T-helper 9 cell (primary cell): Measurements from ENCODE around the gene DIO3.
"Not testable (repeated sequence)": the region's sequence is repeated elsewhere in the genome, so short reads cannot be mapped to it uniquely, and the experiment has no call there.

Source experiments
- DNase-seq: peaks from one replicate; pipeline ENCODE4 v3.0.0-alpha.2; 2020

Gene DIO3

DNA sequence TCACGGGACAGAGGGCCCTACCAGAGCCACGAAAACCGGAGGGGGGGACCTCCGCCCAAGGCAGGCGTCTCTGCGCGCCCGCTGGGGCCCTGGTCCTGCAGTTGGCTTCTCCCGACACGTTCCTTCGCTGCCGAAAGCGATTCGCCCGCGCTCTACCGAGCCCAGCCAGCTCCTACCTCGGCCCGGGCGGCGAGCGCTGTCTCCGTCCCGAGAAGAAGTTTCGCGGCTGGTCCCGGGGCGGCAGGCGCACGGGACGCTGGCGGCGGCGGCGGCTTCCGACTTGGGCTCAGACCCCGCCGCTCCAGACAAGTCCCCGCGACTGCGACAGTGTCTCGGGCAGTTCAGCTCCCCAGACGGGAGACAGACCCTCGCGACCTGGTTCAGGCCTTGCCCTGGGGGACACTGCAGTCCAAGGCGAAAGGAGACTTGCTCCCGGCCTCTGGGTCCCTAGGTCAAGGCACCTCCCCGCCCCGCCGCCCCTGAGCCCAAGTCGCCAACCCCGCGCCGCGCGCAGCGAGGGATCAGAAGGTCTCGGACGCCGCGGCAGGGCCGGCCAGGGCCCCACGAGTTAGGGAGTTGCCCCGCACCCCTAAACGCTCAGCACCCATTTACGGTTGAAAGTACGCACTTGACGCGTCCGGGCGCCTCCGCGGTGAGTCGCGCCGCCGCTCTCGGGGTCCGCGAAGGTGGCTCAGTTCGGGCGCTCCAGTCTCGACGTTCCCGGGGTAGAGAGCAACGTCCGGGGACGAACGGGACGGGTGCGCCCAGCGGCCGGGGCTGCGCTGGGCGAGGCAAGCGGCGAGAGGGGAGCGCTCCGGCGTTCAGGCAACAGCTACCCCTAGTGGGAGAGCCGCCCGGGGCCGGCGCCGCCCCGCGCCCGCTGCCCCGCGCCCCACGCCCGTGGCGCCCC, 1.4 kb upstream of the DIO3 start:
- no peak for DNase-seq

DNA sequence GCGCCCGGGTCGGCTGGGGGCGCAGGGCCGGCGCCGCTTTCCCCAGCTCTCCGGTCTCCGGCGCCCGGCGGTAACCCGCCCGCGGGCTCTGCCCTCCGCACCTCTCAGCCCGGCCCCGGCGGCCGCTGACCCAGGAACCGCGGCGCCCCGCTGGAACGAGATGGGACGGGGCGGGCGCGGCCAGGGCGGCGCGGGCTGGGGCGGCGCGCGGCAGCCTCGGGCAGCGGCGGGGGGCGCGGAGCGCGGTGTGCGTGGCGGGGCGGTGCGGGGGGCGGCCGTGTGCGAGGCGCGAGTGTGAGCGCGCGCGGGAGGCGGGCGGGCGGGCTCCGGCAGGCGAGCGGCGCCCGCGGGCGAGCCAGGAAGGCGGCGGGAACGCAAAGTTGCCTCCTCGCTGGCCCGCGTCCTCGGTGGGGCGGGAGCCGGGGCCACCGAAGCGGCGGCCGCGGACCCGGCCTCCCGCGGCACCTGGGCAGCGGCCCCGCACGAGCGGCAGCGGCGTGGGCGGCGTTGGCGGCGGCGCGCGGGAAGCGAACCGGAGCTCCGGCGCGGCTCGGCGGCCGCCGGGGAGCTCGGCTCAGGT, 671 bp upstream of the DIO3 start:
- no peak for DNase-seq

DNA sequence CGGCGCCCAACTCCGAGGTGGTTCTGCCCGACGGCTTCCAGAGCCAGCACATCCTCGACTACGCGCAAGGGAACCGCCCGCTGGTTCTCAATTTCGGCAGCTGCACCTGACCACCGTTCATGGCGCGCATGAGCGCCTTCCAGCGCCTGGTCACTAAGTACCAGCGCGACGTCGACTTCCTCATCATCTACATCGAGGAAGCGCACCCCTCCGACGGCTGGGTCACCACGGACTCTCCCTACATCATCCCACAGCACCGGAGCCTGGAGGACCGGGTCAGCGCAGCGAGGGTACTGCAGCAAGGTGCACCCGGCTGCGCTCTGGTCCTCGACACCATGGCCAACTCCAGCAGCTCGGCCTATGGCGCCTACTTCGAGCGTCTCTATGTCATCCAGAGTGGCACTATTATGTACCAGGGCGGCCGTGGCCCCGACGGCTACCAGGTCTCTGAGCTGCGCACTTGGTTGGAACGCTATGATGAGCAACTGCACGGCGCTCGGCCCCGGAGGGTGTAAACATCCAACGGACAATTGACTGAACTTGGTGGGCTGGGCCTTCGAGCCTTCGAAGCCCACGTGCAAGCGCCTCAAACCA, 699 bp downstream of the DIO3 start:
- DNase-seq = no peak

- no peak for DNase-seq
Observed at GRCh38 chr14:101562659-101563351, 1.5 kb downstream of the DIO3 start.

DNA sequence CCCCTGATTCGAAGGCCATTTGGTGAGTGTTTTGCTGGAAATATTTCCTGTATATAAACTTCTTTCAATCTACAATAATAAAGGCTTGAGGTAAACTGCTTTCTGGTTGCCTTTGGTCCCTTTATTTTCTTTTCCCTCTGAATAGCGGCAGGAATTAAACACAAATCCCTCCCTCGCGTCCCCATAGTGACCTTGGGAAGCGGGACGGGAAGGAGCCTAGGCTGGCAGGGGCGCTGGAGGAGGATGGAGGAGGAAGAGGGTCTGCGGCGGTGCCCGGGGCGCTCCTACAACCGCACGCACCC, 2.0 kb downstream of the DIO3 start:
- DNase-seq = no peak

DNA sequence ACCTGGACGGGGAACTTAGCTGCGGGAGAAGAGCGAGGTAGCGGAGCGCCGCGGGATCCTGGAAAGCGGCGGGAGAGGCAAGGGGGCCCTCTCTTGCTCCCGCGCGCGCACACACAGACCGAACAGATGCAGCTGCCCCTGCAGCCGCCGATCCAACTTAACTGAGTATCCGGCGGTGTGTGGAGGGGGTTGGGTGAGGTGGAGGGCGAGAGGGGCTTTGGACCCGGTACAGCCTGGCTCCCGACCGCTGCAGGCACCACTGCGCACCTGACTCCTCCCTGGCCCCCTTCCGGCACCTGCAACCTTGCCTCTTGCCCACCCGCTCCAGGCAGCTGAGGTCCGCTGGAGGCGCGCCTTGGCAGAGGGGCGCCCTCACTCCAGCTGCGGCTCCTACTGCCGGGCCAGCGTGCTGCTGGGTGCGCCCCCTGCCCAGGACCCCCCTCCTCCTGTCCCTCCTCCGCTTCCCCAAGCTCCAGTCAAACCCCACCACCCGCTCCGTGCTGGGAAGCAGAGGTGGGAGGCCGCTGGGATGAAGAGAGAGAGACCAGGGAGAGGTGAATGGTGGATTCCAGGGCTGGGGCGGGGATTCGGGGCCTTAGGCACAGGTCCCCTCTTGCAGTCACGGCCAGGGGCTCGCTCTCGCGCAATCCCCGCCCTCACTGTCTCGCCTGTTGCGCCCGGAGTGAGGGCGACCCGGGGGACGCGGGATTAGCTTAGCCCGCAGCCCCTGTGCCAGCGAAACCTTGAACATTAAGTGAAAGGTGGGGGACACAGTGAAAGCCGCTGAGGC, 2.6 kb downstream of the DIO3 start:
- DNase-seq = no peak

DNA sequence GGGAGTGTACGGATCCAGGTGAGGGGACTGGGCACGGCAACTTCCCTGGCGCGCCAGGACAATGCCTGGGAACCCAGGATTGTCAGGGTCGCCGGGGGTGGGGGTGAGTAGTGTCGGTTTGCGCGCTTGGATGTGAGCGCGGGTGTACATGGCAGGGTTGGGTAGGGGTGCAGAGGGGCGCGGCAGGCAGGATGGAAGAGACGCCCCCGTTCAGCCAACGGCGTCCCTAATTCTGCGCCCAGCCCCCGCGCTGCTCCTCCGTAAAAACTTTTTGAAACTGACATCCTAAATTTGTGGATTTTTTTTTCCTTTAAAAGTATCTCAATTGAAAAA, 3.1 kb downstream of the DIO3 start:
- DNase-seq = no peak

DNA sequence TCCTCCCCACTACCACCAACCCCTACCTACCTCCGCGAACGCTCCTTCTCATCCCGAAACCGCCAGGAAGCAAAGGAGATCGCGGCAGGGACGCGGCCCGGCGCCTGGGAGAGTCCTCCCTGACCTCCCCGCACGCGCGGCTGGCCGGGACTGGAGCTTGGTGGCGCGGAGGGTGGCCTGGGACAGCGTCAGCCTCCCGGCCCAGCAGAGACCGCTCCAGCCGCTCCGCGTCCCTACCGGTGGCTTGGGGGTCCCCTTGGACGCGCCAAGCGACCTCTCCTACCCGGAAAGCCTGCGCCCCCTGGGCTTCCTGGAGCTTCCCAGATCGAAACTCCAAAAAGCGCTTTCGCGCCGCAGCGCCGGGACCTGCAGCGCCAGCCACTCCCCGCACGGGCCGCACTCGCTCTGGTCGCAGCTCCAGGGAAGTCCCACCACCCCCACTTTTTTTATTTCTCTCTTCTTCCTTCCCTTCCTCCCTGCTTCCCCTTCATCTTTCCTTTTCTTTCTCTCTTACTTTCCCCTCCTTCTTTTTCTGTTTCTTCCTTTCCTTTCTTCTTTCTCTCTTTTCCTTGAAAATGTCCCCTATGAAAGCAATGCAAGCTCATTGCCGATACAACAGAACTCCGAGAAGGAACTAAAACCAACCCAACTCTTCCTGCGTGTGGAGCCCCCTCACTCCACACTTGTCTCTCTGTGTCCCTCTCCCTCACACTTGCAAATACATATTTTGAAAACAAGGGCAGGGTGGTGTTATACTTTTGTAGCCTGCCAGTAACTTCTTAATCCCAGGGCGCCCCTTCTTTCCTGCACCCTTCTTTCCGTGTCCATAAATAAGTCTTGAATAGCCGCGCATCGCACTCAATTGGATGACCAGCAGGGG, 3.8 kb downstream of the DIO3 start:
- DNase-seq = no peak

DNA sequence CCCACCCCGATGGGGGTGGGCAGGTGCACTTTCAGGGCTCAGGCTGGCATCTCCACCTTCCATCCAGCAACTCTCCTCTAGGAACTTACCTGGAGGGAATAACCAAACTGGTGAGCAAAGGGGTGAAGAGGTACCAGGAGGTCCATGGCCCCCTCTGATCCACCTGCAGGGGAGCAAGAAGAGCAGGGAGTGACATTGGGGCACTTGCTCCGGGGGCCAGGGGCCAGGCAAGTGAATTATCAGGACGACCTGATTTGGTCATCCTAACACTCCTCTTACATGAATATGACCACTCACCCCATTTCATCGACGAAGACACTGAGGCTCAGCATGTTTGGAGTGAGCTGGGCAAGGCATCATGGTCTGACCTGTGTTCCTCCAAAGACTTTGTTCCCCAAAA, 6.0 kb downstream of the DIO3 start:
- DNase-seq = no peak

DNA sequence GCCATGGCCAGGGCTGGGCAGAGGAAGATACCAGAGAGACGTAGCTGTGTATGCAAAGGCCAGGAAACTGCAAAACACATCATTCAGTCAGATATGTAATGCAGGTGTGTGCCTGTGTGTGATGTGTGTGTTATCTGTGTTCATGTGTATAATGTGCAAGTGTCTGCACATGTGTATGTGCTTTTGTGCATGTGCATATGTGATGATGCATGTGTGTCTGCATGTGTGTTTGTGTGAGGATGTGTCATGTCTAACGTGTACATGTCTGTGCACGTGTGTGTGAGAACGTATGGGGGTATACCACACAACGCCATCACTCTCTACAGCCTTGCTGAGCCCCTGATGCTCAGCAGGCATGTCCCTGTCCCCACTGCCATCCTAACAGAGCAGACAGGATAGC, 9.7 kb downstream of the DIO3 start:
- no peak for DNase-seq

DNA sequence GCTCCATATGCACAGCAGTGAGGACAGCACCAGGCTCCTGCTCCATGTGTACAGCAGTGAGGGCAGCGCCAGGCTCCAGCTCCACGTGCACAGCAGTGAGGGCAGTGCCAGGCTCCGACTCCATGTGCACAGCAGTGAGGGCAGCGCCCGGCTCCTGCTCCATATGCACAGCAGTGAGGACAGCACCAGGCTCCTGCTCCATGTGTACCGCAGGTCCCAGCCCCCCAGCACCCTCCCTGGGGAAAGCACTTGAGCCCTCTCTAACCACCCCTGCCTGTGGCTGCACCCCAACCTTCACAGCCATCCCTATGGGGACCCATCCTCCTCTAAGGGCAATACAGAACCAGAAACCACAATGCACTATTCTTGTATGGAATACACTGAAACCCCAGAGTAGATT, 11.2 kb downstream of the DIO3 start:
- DNase-seq = not testable (repeated sequence)

DNA sequence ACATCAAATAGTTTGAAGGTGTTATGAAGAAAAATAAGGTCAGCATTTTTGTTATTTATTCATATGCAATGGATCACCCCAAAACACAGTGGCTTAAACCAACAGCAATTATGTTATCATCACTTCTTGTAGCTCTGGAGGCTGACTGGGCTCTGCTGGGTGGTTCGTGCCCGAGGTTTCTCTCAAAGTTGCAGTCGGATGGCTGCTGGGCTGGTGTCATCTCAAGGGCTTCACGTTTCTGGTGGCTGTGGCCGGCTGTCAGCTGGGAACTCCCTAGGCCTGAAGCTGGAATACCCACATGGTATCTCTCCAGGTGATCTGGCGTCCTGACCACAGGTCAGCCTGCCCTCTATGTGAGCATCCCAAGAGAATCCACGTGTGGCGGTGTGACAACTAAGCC, 12.0 kb downstream of the DIO3 start:
- no peak for DNase-seq

DNA sequence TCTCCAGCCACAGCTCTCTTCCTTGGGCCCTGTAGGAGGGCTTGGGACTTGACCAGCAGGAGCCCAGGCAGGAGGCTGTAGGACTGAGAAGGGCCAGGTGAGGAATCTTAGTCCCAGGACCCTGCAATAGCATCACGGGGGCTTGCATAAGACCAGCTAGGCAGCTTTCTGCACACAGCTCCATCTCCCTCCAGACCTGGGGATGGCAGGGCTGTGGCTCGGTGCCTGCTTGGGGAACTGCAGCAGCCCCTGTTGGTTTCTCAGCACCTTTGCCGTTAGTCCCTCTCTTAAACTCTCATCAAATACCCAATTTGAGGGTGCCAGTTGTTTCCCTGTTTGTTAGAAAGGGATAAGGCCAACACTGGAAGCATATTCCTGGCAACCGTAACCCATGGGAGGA, 14.3 kb downstream of the DIO3 start:
- DNase-seq = no peak

DNA sequence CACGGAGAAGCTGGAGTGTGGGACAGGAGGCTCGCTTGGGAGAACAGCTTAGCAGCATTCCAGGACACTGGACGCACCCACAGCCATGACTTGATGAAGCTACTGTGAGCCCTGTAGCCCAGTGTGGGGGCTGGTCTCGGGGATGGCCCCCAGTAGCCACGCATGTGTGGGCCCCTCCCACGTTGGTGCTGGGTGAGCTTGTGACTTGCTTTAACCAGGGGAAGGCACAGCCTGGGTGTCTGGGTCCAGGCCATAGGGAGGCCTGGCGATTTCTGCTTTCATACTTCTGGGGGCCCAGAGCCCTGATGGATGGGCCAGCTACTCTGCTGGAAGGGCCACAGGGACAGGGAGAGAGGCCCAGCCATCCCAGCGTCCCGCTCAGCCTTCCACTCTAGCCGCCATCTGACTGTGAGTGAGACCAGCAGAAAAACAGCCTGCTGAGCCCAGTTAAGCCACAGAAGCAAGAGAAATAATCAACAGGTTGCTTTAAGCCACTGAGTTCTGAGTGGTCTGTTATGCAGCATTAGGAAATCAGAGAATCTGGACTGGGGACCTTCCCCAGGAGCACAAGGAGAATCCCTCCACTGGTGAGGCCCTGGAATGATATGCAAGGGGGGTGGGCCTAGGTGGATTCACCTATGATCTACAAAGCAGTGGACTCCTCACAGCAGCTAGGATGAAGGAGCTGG, 16.1 kb downstream of the DIO3 start:
- DNase-seq = no peak

- DNase-seq = no peak
Observed at GRCh38 chr14:101578489-101578888, 17.2 kb downstream of the DIO3 start.

GRCh38 chr14:101579372-101580080, 18.2 kb downstream of the DIO3 start:
- DNase-seq = no peak

- no peak for DNase-seq
Observed at GRCh38 chr14:101581806-101582205, 20.5 kb downstream of the DIO3 start.

- no peak for DNase-seq
Observed at GRCh38 chr14:101582294-101582693, 21.0 kb downstream of the DIO3 start.

DNA sequence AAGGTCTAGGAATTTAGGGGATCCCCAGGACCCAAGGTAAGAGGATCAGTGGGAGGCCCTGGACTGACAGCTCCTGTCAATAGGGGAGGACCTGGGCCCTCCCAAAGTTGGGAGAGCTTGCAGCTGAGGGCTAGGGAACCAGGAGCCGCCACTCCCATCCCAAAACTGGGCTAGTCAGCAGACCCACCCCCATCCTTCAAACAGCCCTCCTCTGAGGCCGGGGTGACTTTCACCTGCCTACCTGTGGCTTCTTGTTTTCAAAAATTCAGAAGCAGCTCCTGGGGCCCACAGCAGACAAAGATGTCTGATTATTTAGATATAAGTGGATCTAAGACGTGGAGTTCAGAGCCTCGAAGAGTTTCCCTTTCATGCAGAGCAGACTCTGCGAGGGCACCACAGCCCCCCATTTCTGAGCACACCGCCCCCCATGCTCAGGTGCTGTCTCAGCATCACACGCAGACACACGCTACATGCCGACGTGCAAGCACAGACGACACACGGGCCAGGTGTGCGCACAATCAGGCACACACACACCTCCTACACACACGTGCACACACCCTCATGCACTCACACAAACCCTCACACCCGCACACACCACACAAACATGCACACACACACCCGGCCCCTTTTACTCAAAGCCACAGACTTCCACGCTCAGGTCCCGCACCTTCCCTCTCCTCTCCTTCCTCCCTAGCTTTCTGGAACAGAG, 21.9 kb downstream of the DIO3 start:
- DNase-seq = no peak

GRCh38 chr14:101583715-101584054, 22.4 kb downstream of the DIO3 start:
- no peak for DNase-seq
